ENCODE data around the gene MYOM3.

The MYOM3 gene

GRCh38 chr1:24138476-24139221, 26.7 kb upstream of the MYOM3 start:
- DNase-seq = no peak

GRCh38 chr1:24136956-24137539, 25.1 kb upstream of the MYOM3 start:
- DNase-seq = no peak

- DNase-seq = no peak
Measured at GRCh38 chr1:24134376-24134775, 22.4 kb upstream of the MYOM3 start.

- DNase-seq = no peak
Measured at GRCh38 chr1:24133819-24134218, 21.9 kb upstream of the MYOM3 start.

GRCh38 chr1:24130385-24130784, 18.4 kb upstream of the MYOM3 start:
- no peak for DNase-seq

GRCh38 chr1:24127801-24128363, 15.9 kb upstream of the MYOM3 start:
- no peak for DNase-seq

GRCh38 chr1:24127134-24127800, 15.3 kb upstream of the MYOM3 start:
- DNase-seq = no peak

GRCh38 chr1:24126672-24127023, 14.7 kb upstream of the MYOM3 start:
- DNase-seq = no peak

- DNase-seq = no peak
Measured at GRCh38 chr1:24126018-24126671, 14.2 kb upstream of the MYOM3 start.

GRCh38 chr1:24125456-24125855, 13.5 kb upstream of the MYOM3 start:
- no peak for DNase-seq

GRCh38 chr1:24124980-24125379, 13.0 kb upstream of the MYOM3 start:
- DNase-seq = no peak

GRCh38 chr1:24123611-24124010, 11.7 kb upstream of the MYOM3 start:
- no peak for DNase-seq

- DNase-seq = no peak
Measured at GRCh38 chr1:24122776-24123175, 10.8 kb upstream of the MYOM3 start.

- DNase-seq = no peak
Measured at GRCh38 chr1:24121406-24121805, 9.5 kb upstream of the MYOM3 start.

- no peak for DNase-seq
Measured at GRCh38 chr1:24120965-24121364, 9.0 kb upstream of the MYOM3 start.

- DNase-seq = no peak
Measured at GRCh38 chr1:24119859-24120756, 8.2 kb upstream of the MYOM3 start.

GRCh38 chr1:24119489-24119858, 7.5 kb upstream of the MYOM3 start:
- DNase-seq = no peak

GRCh38 chr1:24118410-24119242, 6.7 kb upstream of the MYOM3 start:
- DNase-seq = no peak

- DNase-seq = no peak
Measured at GRCh38 chr1:24117722-24118409, 5.9 kb upstream of the MYOM3 start.

- DNase-seq = no peak
Measured at GRCh38 chr1:24117132-24117531, 5.2 kb upstream of the MYOM3 start.

GRCh38 chr1:24114753-24115152, 2.8 kb upstream of the MYOM3 start:
- DNase-seq = no peak

Measured in NCI-H2171 treated with DMSO at 0.1 percent for 48 hours (cell line).